GM18858 (cell line): ENCODE measurements around the gene TADA1.
"Not testable (repeated sequence)": the region's sequence is repeated elsewhere in the genome, so short reads cannot be mapped to it uniquely, and the experiment has no call there.

Source experiments
- ATAC-seq: cut with Tn5 transposase; IDR thresholded peaks from one replicate; pipeline ENCODE4 v1.9.1; 2021; ENCODE audit not compliant: unreplicated experiment

TADA1 gene

GRCh38 chr1:166844791-166845190 is 31.3 kb downstream of the TADA1 start:
- no peak for ATAC-seq

GRCh38 chr1:166843769-166844596 is 32.1 kb downstream of the TADA1 start:
- no peak for ATAC-seq

GRCh38 chr1:166843322-166843721 is 32.7 kb downstream of the TADA1 start:
- ATAC-seq: no peak

- no peak for ATAC-seq
These were observed 35.5 kb downstream of the TADA1 start for GRCh38 chr1:166840309-166841274.

- peak; percentile 19 for ATAC-seq
These were observed 36.3 kb downstream of the TADA1 start for GRCh38 chr1:166839600-166840308.

GRCh38 chr1:166838766-166839599 is 37.1 kb downstream of the TADA1 start, which contains the start of gene POGK:
TSS of gene POGK (plus strand) at chr1:166839475. CDS start at chr1:166840957, 1,482 bp downstream.
- peak; percentile 95 for ATAC-seq

- ATAC-seq: no peak
These were observed 39.3 kb downstream of the TADA1 start for GRCh38 chr1:166836733-166837132.

GRCh38 chr1:166829762-166830161 is 46.3 kb downstream of the TADA1 start:
- not testable (repeated sequence) for ATAC-seq

GRCh38 chr1:166827426-166827825 is 48.6 kb downstream of the TADA1 start:
- no peak for ATAC-seq

GRCh38 chr1:166822385-166822784 is 53.7 kb downstream of the TADA1 start:
- no peak for ATAC-seq

GRCh38 chr1:166819974-166820373 is 56.1 kb downstream of the TADA1 start:
- ATAC-seq: no peak

- no peak for ATAC-seq
These were observed 61.5 kb downstream of the TADA1 start for GRCh38 chr1:166814611-166815010.

- no peak for ATAC-seq
These were observed 62.4 kb downstream of the TADA1 start for GRCh38 chr1:166813508-166814223.

GRCh38 chr1:166811691-166812090 is 64.4 kb downstream of the TADA1 start:
- no peak for ATAC-seq

GRCh38 chr1:166808952-166809351 is 67.1 kb downstream of the TADA1 start:
- ATAC-seq: no peak
